ENCODE data around the gene UBE2R2. TPM values are rescaled to one million over a fixed set of nuclear protein-coding genes. Genes with fewer than 3 reads are reported as not detected.

The UBE2R2 gene
- total and polyA plus RNA-seq, 2 of the 8 experiments (the other 6 are each of a cell fraction or from before 2014, with no cell fraction given), result 19.4 to 42.1 TPM

GRCh38 chr9:33956544-33956943 is 139.6 kb downstream of the UBE2R2 start (continued):
- TF ChIP-seq NRF1 (IDR thresholded peaks at IDR 0.05; ENCODE audit: low read depth, low read length), result no peak
- no peak for TF ChIP-seq RNF2 (IDR thresholded peaks at IDR 0.05; ENCODE audit: borderline replicate concordance, low read depth, low read length, missing control alignments, poor library complexity, severe bottlenecking)
- TF ChIP-seq SP1 (IDR thresholded peaks at IDR 0.05; ENCODE audit: low read depth, low read length), result no peak
- TF ChIP-seq JUN (IDR thresholded peaks at IDR 0.05; ENCODE audit: low read depth, low read length), result no peak
- no peak for TF ChIP-seq RBBP5 (IDR thresholded peaks at IDR 0.05; ENCODE audit: borderline replicate concordance, low read depth, low read length)
- TF ChIP-seq USF2 (IDR thresholded peaks at IDR 0.05; ENCODE audit: low read length), result no peak
- TF ChIP-seq EZH2 (IDR thresholded peaks at IDR 0.05; ENCODE audit: low read depth, low read length, severe bottlenecking), result no peak
